HEK293 (cell line): ENCODE data around the gene RAB7B.

ENCODE experiments used
- CTCF ChIA-PET: fragments of 350-600 bp; formaldehyde crosslinking; extraction: SDS; loops from one replicate; lab custom pipeline; 2021; ENCODE audit warnings: antibody characterized with exemption; lab: Yijun Ruan, JAX
- POLR2A ChIA-PET: fragments of 300-600 bp; formaldehyde crosslinking; extraction: SDS; loops from one replicate; lab custom pipeline; 2020; ENCODE audit warnings: antibody characterized with exemption, inconsistent platforms; lab: Yijun Ruan, JAX
- H3K27ac ChIP-seq: fragments of 200-500 bp; sonication (Bioruptor generic); 2 replicates; pipeline ENCODE4 v1.5.1; 2014; ENCODE audit warnings: low read depth, low read length, control low read depth, inconsistent platforms; ENCODE audit errors: extremely low read depth
- H3K36me3 ChIP-seq, 2 experiments: fragments of 200-500 bp in 1 of 2; sonication (Bioruptor generic) in 1 of 2; 1 replicate in 1 of 2; 2 replicates in 1 of 2; pipeline ENCODE4 v1.5.1; 2014 to 2017; ENCODE audit warnings: inconsistent platforms in 2 of 2, low read length in 2 of 2; ENCODE audit not compliant: control insufficient read depth in 2 of 2, insufficient read depth in 1 of 2
- H3K4me1 ChIP-seq: fragments of 200-500 bp; sonication (Bioruptor generic); 2 replicates; pipeline ENCODE4 v1.5.1; 2014; ENCODE audit warnings: mild to moderate bottlenecking, low read length, inconsistent platforms; ENCODE audit not compliant: control insufficient read depth, insufficient read depth
- H3K4me3 ChIP-seq: 2 replicates; pipeline ENCODE4 v1.5.1; 2011; ENCODE audit warnings: low read depth, mild to moderate bottlenecking, control low read depth, low read length, moderate library complexity
- H3K9me3 ChIP-seq: fragments of 200-500 bp; sonication (Bioruptor generic); 2 replicates; pipeline ENCODE4 v1.5.1; 2014; ENCODE audit warnings: low read depth, low read length, inconsistent platforms; ENCODE audit not compliant: control insufficient read depth, insufficient read depth
- AEBP2 ChIP-seq: fragments of 450-650 bp; formaldehyde crosslinking; IDR thresholded peaks from 2 replicates; pipeline ENCODE4 v1.5.1; 2016; ENCODE audit warnings: missing biosample characterization, missing genetic modification characterization, borderline replicate concordance
- EGR2 ChIP-seq: fragments of 450-650 bp; formaldehyde crosslinking; IDR thresholded peaks from 2 replicates; pipeline ENCODE4 v1.5.1; 2016; ENCODE audit warnings: low read depth, missing biosample characterization, missing genetic modification characterization
- HOXA7 ChIP-seq: sonication (generic); formaldehyde crosslinking; IDR thresholded peaks from 2 replicates; pipeline ENCODE4 v1.8.1; 2022; ENCODE audit warnings: missing genetic modification reagents, borderline replicate concordance
- OSR2 ChIP-seq: fragments of 450-650 bp; formaldehyde crosslinking; IDR thresholded peaks from 2 replicates; pipeline ENCODE4 v1.5.1; 2016; ENCODE audit warnings: missing biosample characterization, missing genetic modification characterization
- OVOL3 ChIP-seq: fragments of 450-650 bp; formaldehyde crosslinking; IDR thresholded peaks from 2 replicates; pipeline ENCODE4 v1.5.1; 2016; ENCODE audit warnings: missing biosample characterization, missing genetic modification characterization
- PBX3 ChIP-seq: sonication (generic); formaldehyde crosslinking; IDR thresholded peaks from 2 replicates; pipeline ENCODE4 v1.8.1; 2022; ENCODE audit warnings: mild to moderate bottlenecking, moderate library complexity, missing genetic modification reagents
- PRDM1 ChIP-seq: fragments of 450-650 bp; formaldehyde crosslinking; IDR thresholded peaks from 2 replicates; pipeline ENCODE4; 2016; ENCODE audit warnings: missing biosample characterization, missing genetic modification characterization
- TCF7L2 ChIP-seq: IDR thresholded peaks from 2 replicates; pipeline ENCODE4 v1.6.1; 2011; ENCODE audit warnings: low read depth, mild to moderate bottlenecking, inconsistent platforms, low read length, moderate library complexity, borderline replicate concordance
- ZNF133 ChIP-seq: fragments of 450-650 bp; formaldehyde crosslinking; IDR thresholded peaks from 2 replicates; pipeline ENCODE4 v1.5.1; 2016; ENCODE audit warnings: missing biosample characterization, missing genetic modification characterization
- ZNF184 ChIP-seq: fragments of 450-650 bp; IDR thresholded peaks from 2 replicates; pipeline ENCODE4 v1.5.1; 2018; ENCODE audit warnings: missing biosample characterization, mild to moderate bottlenecking, missing genetic modification characterization
- ZNF19 ChIP-seq: fragments of 450-650 bp; formaldehyde crosslinking; IDR thresholded peaks from 2 replicates; pipeline ENCODE4; 2016; ENCODE audit warnings: missing biosample characterization, missing genetic modification characterization, low read depth
- ZNF24 ChIP-seq: fragments of 450-650 bp; formaldehyde crosslinking; IDR thresholded peaks from 2 replicates; pipeline ENCODE4 v1.5.1; 2016; ENCODE audit warnings: missing biosample characterization, missing genetic modification characterization
- ZNF266 ChIP-seq: fragments of 450-650 bp; formaldehyde crosslinking; IDR thresholded peaks from 2 replicates; pipeline ENCODE4 v1.5.1; 2016; ENCODE audit warnings: missing biosample characterization, missing genetic modification characterization, low read depth
- ZNF324 ChIP-seq: fragments of 450-650 bp; formaldehyde crosslinking; IDR thresholded peaks from 2 replicates; pipeline ENCODE4 v1.5.1; 2016; ENCODE audit warnings: missing biosample characterization, missing genetic modification characterization
- ZNF350 ChIP-seq: fragments of 450-650 bp; formaldehyde crosslinking; IDR thresholded peaks from 2 replicates; pipeline ENCODE4 v1.5.0; 2017; ENCODE audit warnings: missing biosample characterization, mild to moderate bottlenecking, missing genetic modification characterization
- ZNF449 ChIP-seq: fragments of 450-650 bp; formaldehyde crosslinking; IDR thresholded peaks from 2 replicates; pipeline ENCODE4 v1.5.1; 2017; ENCODE audit warnings: missing biosample characterization, mild to moderate bottlenecking, missing genetic modification characterization, moderate library complexity
- ZNF530 ChIP-seq: fragments of 450-650 bp; formaldehyde crosslinking; IDR thresholded peaks from 2 replicates; pipeline ENCODE4 v1.5.1; 2016; ENCODE audit warnings: low read depth, missing biosample characterization, missing genetic modification characterization
- ZNF571 ChIP-seq: fragments of 450-650 bp; formaldehyde crosslinking; IDR thresholded peaks from 2 replicates; pipeline ENCODE4 v1.5.0; 2017; ENCODE audit warnings: missing biosample characterization, missing genetic modification characterization
- ZNF580 ChIP-seq: fragments of 450-650 bp; formaldehyde crosslinking; IDR thresholded peaks from 2 replicates; pipeline ENCODE4 v1.5.1; 2016; ENCODE audit warnings: missing biosample characterization, missing genetic modification characterization
- ZNF596 ChIP-seq: fragments of 450-650 bp; IDR thresholded peaks from 2 replicates; pipeline ENCODE4 v1.5.0; 2018; ENCODE audit warnings: missing biosample characterization, mild to moderate bottlenecking, missing genetic modification characterization, moderate library complexity
- ZNF621 ChIP-seq: fragments of 450-650 bp; formaldehyde crosslinking; IDR thresholded peaks from 2 replicates; pipeline ENCODE4 v1.5.1; 2017; ENCODE audit warnings: missing biosample characterization, missing genetic modification characterization
- ZNF626 ChIP-seq: fragments of 450-650 bp; sonication (Bioruptor Pico); formaldehyde crosslinking; IDR thresholded peaks from 2 replicates; pipeline ENCODE4 v1.5.1; 2018; ENCODE audit warnings: missing biosample characterization, missing genetic modification characterization, inconsistent platforms
- ZNF654 ChIP-seq: fragments of 450-650 bp; formaldehyde crosslinking; IDR thresholded peaks from 2 replicates; pipeline ENCODE4 v1.5.1; 2016; ENCODE audit warnings: low read depth, missing biosample characterization, missing genetic modification characterization
- ZNF658 ChIP-seq: fragments of 450-650 bp; formaldehyde crosslinking; IDR thresholded peaks from 2 replicates; pipeline ENCODE4; 2016; ENCODE audit warnings: missing biosample characterization, missing genetic modification characterization
- ZNF704 ChIP-seq: fragments of 450-650 bp; formaldehyde crosslinking; IDR thresholded peaks from 2 replicates; pipeline ENCODE4 v1.5.1; 2016; ENCODE audit warnings: missing biosample characterization, missing genetic modification characterization
- ZNF792 ChIP-seq: fragments of 450-650 bp; formaldehyde crosslinking; IDR thresholded peaks from 2 replicates; pipeline ENCODE4 v1.5.1; 2016; ENCODE audit warnings: missing biosample characterization, missing genetic modification characterization
- TF ChIP-seq, protein P1 (sequence below): fragments of 450-650 bp; formaldehyde crosslinking; IDR thresholded peaks from 2 replicates; pipeline ENCODE4 v1.5.1; 2017; ENCODE audit warnings: missing biosample characterization, missing genetic modification characterization

The RAB7B gene

DNA sequence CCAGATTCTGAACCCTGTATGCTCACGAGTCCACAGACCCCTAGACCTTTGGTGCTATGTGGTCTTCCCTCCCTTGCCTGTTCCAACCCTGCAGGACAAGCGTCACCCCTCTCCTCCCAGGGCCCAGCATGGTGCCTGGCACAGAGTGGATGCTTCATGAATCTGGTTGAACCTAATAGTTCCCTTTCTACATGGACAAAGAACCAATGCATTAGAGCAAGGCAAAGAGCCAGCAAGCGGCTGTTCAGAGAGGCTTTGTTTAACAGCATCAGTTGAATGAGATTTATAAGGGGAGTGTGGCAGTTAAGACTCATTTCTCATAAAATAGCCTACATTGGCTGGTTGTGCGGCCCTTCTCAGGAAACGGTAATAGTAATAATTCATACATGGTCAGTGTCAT, 74.9 kb downstream of the RAB7B start:
- no peak for TF ChIP-seq ZNF184 (tag by site-specific recombination)
- TF ChIP-seq OVOL3 (tag by site-specific recombination), result no peak
- no peak for TF ChIP-seq ZNF658
- TF ChIP-seq ZNF133, result no peak
- no peak for TF ChIP-seq PRDM1 (tag by site-specific recombination)
- TF ChIP-seq AEBP2, result no peak
- TF ChIP-seq TCF7L2, result no peak
- TF ChIP-seq ZNF621, result no peak
- TF ChIP-seq ZNF19, result no peak
- no peak for TF ChIP-seq ZNF654 (tag by site-specific recombination)
- TF ChIP-seq OSR2, result no peak
- TF ChIP-seq, protein P1, sequence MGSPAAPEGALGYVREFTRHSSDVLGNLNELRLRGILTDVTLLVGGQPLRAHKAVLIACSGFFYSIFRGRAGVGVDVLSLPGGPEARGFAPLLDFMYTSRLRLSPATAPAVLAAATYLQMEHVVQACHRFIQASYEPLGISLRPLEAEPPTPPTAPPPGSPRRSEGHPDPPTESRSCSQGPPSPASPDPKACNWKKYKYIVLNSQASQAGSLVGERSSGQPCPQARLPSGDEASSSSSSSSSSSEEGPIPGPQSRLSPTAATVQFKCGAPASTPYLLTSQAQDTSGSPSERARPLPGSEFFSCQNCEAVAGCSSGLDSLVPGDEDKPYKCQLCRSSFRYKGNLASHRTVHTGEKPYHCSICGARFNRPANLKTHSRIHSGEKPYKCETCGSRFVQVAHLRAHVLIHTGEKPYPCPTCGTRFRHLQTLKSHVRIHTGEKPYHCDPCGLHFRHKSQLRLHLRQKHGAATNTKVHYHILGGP (tag by site-specific recombination), result no peak
- no peak for TF ChIP-seq ZNF449 (tag by site-specific recombination)
- no peak for TF ChIP-seq PBX3 (CRISPR knock-in tag)
- no peak for TF ChIP-seq HOXA7 (CRISPR knock-in tag)
- Histone ChIP-seq H3K27ac (no peak overlapping the region), H3K4me3 (no peak overlapping the region), H3K4me1 (no peaks in the 10 kb centered on the region), H3K9me3 (no peaks in the 10 kb centered on the region), H3K36me3 (no peaks in the 10 kb centered on the region)
- CTCF ChIA-PET, result interaction anchor here (1.2 to 2.1 kb wide), 2 partner anchors 9 to 49 kb away, joined by 7 to 12 read pairs; no protein-coding TSS in a partner anchor
- POLR2A ChIA-PET, result no interaction called here

GRCh38 chr1:205927676-205928075, 75.5 kb downstream of the RAB7B start:
- no peaks in the 10 kb centered on the region for H3K9me3 ChIP-seq
- no peaks in the 10 kb centered on the region for H3K36me3 ChIP-seq
- CTCF ChIA-PET, result interaction anchor here (0.7 to 1.0 kb wide), 3 partner anchors 9 to 269 kb away, joined by 3 to 4 read pairs (median 4); no protein-coding TSS in a partner anchor
- no peaks in the 10 kb centered on the region for H3K4me1 ChIP-seq
- no peak overlapping the region for H3K27ac ChIP-seq
- TF ChIP-seq ZNF350 (tag by site-specific recombination), result no peak
- no peak for TF ChIP-seq ZNF596 (tag by site-specific recombination)
- no peak for TF ChIP-seq ZNF266
- no peak for TF ChIP-seq ZNF530 (tag by site-specific recombination)
- no peak for TF ChIP-seq ZNF704
- no peak for TF ChIP-seq ZNF324 (tag by site-specific recombination)
- TF ChIP-seq ZNF580 (tag by site-specific recombination), result no peak
- TF ChIP-seq ZNF571 (tag by site-specific recombination), result no peak
- TF ChIP-seq ZNF792 (tag by site-specific recombination), result no peak
- no peak for TF ChIP-seq ZNF24 (tag by site-specific recombination)
- TF ChIP-seq EGR2 (tag by site-specific recombination), result no peak
- TF ChIP-seq ZNF626 (tag by site-specific recombination), result no peak
- TF ChIP-seq OSR2, result no peak
- TF ChIP-seq, all 188 proteins: peak for 0
- POLR2A ChIA-PET, result no interaction called here
- H3K4me3 ChIP-seq, result no peak overlapping the region
